Activated CD8-positive, alpha-beta T cell treated with anti-CD3 and anti-CD28 coated beads, Interleukin-2, amount 10 ng/mL, durations not matched to agents 7 days and 5 days (primary cell): Measurements from ENCODE around the gene YAE1. TPM values are rescaled to one million over a fixed set of nuclear protein-coding genes. Genes with fewer than 3 reads are reported as not detected.
A peak's percentile ranks its signal among the peaks of the same experiment; 100 is the strongest.

Experiments used
- ATAC-seq: fragments of 150-1000 bp; cut with Tn5 transposase; one replicate; pipeline ENCODE4 v1.10.0; 2021; ENCODE audit warnings: moderate library complexity
- CTCF ChIA-PET: fragments of 350-600 bp; sonication (Branson Sonifier 250); formaldehyde crosslinking; loops from one replicate; lab custom pipeline; 2021; ENCODE audit warnings: antibody characterized with exemption; lab: Charles Lee
- POLR2A ChIA-PET: fragments of 350-600 bp; sonication (Branson Sonifier 250); formaldehyde crosslinking; loops from one replicate; lab custom pipeline; 2021; ENCODE audit warnings: antibody characterized with exemption; lab: Charles Lee
- DNase-seq: peaks from one replicate; pipeline ENCODE4 v3.0.0-alpha.2; 2020
- H3K27ac Mint-ChIP-seq: one replicate; pipeline ENCODE4 v1.8.0; 2021; ENCODE audit warnings: mild to moderate bottlenecking, mixed read lengths
- H3K27me3 Mint-ChIP-seq: one replicate; pipeline ENCODE4 v1.8.0; 2021; ENCODE audit warnings: low read depth, mixed read lengths
- H3K36me3 Mint-ChIP-seq: one replicate; pipeline ENCODE4 v1.8.0; 2021; ENCODE audit warnings: low read depth, mixed read lengths
- H3K4me1 Mint-ChIP-seq: one replicate; pipeline ENCODE4 v1.8.0; 2021; ENCODE audit warnings: low read depth, mixed read lengths
- H3K4me3 Mint-ChIP-seq: one replicate; pipeline ENCODE4 v1.8.0; 2021; ENCODE audit warnings: mild to moderate bottlenecking, mixed read lengths
- H3K9me3 Mint-ChIP-seq: one replicate; pipeline ENCODE4 v1.8.0; 2022; ENCODE audit warnings: mixed read lengths; ENCODE audit not compliant: insufficient read depth
- total RNA-seq, 2 experiments: library from RNA; stranded (reverse); gene quantifications; one replicate each; pipeline ENCODE4 v1.2.3, GENCODE V29; 2021

YAE1 gene
- total RNA-seq, 2 experiments from 2014 or later: 10.4 to 10.7 TPM

GRCh38 chr7:39609113-39609934, 43.1 kb downstream of the YAE1 start:
- POLR2A ChIA-PET: interaction anchor here (0.6 to 2.3 kb wide), 2 partner anchors 14 to 409 kb away, joined by 3 to 12 read pairs; partner anchors contain the start of gene RALA
- Mint-ChIP-seq H3K4me3 (peak overlapping the region; percentile 35), H3K4me1 (peaks cover 48% of the 10 kb centered on the region), H3K9me3 (no peaks in the 10 kb centered on the region), H3K27me3 (peaks cover 8% of the 10 kb centered on the region), H3K27ac (no peak overlapping the region), H3K36me3 (peaks cover 7% of the 10 kb centered on the region)
- DNase-seq (no peak), ATAC-seq (peak; percentile 72)
- CTCF ChIA-PET: interaction anchor here (1.1 to 2.3 kb wide), 3 partner anchors 20 to 132 kb away, joined by 4 to 8 read pairs (median 4); no protein-coding TSS in a partner anchor

- ChIA-PET POLR2A (interaction anchor here (0.5 to 2.3 kb wide), 3 partner anchors 13 to 409 kb away, joined by 3 to 12 read pairs (median 3); partner anchors contain the start of gene RALA), CTCF (interaction anchor here (2.3 kb wide), 1 partner anchor 29 kb away, joined by 8 read pairs; no protein-coding TSS in a partner anchor)
- DNase-seq (no peak), ATAC-seq (no peak)
- H3K9me3 Mint-ChIP-seq: no peaks in the 10 kb centered on the region
- H3K4me1 Mint-ChIP-seq: peaks cover 44% of the 10 kb centered on the region
- H3K4me3 Mint-ChIP-seq: peak overlapping the region; percentile 35
- H3K27me3 Mint-ChIP-seq: peaks cover 8% of the 10 kb centered on the region
- peaks cover 7% of the 10 kb centered on the region for H3K36me3 Mint-ChIP-seq
- H3K27ac Mint-ChIP-seq: no peak overlapping the region
These were observed 43.7 kb downstream of the YAE1 start for GRCh38 chr7:39609935-39610263.

GRCh38 chr7:39613577-39613976, 47.4 kb downstream of the YAE1 start:
- POLR2A ChIA-PET: interaction anchor here (1.7 kb wide), 1 partner anchor 10 kb away, joined by 5 read pairs; the partner anchor contains the start of gene RALA
- DNase-seq: no peak
- peaks cover 16% of the 10 kb centered on the region for H3K4me1 Mint-ChIP-seq
- no peak for ATAC-seq
- H3K4me3 Mint-ChIP-seq: no peak overlapping the region
- H3K27me3 Mint-ChIP-seq: peaks cover 20% of the 10 kb centered on the region
- H3K36me3 Mint-ChIP-seq: no peaks in the 10 kb centered on the region
- H3K9me3 Mint-ChIP-seq: no peaks in the 10 kb centered on the region
- CTCF ChIA-PET: interaction anchor here (1.1 to 1.8 kb wide), 2 partner anchors 24 to 1278 kb away, joined by 3 to 6 read pairs; no protein-coding TSS in a partner anchor
- H3K27ac Mint-ChIP-seq: no peak overlapping the region

GRCh38 chr7:39614299-39614698, 48.1 kb downstream of the YAE1 start:
- H3K27ac Mint-ChIP-seq: no peak overlapping the region
- POLR2A ChIA-PET: interaction anchor here (1.7 kb wide), 1 partner anchor 9 kb away, joined by 5 read pairs; the partner anchor contains the start of gene RALA

GRCh38 chr7:39615350-39615975, 49.3 kb downstream of the YAE1 start:
- CTCF ChIA-PET: interaction anchor here (0.9 to 1.5 kb wide), 3 partner anchors 8 to 130 kb away, joined by 3 read pairs; partner anchors contain the start of gene RALA
- POLR2A ChIA-PET: interaction anchor here (1.7 kb wide), 1 partner anchor 8 kb away, joined by 5 read pairs; the partner anchor contains the start of gene RALA
- peaks cover 16% of the 10 kb centered on the region for H3K27me3 Mint-ChIP-seq
- DNase-seq (no peak), ATAC-seq (no peak)
- no peak overlapping the region for H3K27ac Mint-ChIP-seq
- no peaks in the 10 kb centered on the region for H3K9me3 Mint-ChIP-seq
- no peaks in the 10 kb centered on the region for H3K4me1 Mint-ChIP-seq
- peaks cover under 1% of the 10 kb centered on the region for H3K36me3 Mint-ChIP-seq
- no peak overlapping the region for H3K4me3 Mint-ChIP-seq

More at GRCh38 chr7:39614299-39614698, 48.1 kb downstream of the YAE1 start:
- no peak for DNase-seq
- Mint-ChIP-seq H3K36me3 (no peaks in the 10 kb centered on the region), H3K4me3 (no peak overlapping the region), H3K9me3 (no peaks in the 10 kb centered on the region), H3K4me1 (peaks cover 10% of the 10 kb centered on the region), H3K27me3 (peaks cover 19% of the 10 kb centered on the region)
- ATAC-seq: no peak
- CTCF ChIA-PET: interaction anchor here (1.1 to 1.8 kb wide), 2 partner anchors 25 to 1279 kb away, joined by 3 to 6 read pairs; no protein-coding TSS in a partner anchor

- Mint-ChIP-seq H3K27ac (no peak overlapping the region), H3K27me3 (peaks cover 16% of the 10 kb centered on the region), H3K4me3 (no peak overlapping the region), H3K4me1 (no peaks in the 10 kb centered on the region), H3K9me3 (no peaks in the 10 kb centered on the region), H3K36me3 (peaks cover 2% of the 10 kb centered on the region)
- DNase-seq (no peak), ATAC-seq (no peak)
- POLR2A ChIA-PET: no interaction called here
- CTCF ChIA-PET: interaction anchor here (0.8 to 1.5 kb wide), 5 partner anchors 8 to 130 kb away, joined by 3 read pairs; partner anchors contain the start of gene RALA
These were observed 49.9 kb downstream of the YAE1 start for GRCh38 chr7:39616138-39616537.

GRCh38 chr7:39617005-39617404, 50.8 kb downstream of the YAE1 start:
- Mint-ChIP-seq H3K27ac (no peak overlapping the region), H3K9me3 (no peaks in the 10 kb centered on the region), H3K36me3 (peaks cover 4% of the 10 kb centered on the region), H3K4me1 (peaks cover 4% of the 10 kb centered on the region), H3K27me3 (peaks cover 16% of the 10 kb centered on the region), H3K4me3 (no peak overlapping the region)
- ATAC-seq (no peak), DNase-seq (no peak)
- ChIA-PET CTCF (interaction anchor here (1.0 to 1.7 kb wide), 2 partner anchors 10 to 37 kb away, joined by 3 to 6 read pairs; no protein-coding TSS in a partner anchor), POLR2A (no interaction called here)

GRCh38 chr7:39618868-39619267, 52.7 kb downstream of the YAE1 start:
- POLR2A ChIA-PET: no interaction called here
- CTCF ChIA-PET: interaction anchor here (1.3 to 1.7 kb wide), 2 partner anchors 39 to 114 kb away, joined by 3 to 6 read pairs; no protein-coding TSS in a partner anchor

GRCh38 chr7:39620486-39620885, 54.3 kb downstream of the YAE1 start:
- no peak for DNase-seq
- H3K27me3 Mint-ChIP-seq: peaks cover 12% of the 10 kb centered on the region
- no peak for ATAC-seq
- peaks cover 20% of the 10 kb centered on the region for H3K36me3 Mint-ChIP-seq
- CTCF ChIA-PET: interaction anchor here (1.2 to 5.5 kb wide), 3 partner anchors 40 to 432 kb away, joined by 3 to 71 read pairs (median 3); no protein-coding TSS in a partner anchor
- H3K27ac Mint-ChIP-seq: no peak overlapping the region
- POLR2A ChIA-PET: no interaction called here
- peaks cover 27% of the 10 kb centered on the region for H3K4me1 Mint-ChIP-seq
- H3K4me3 Mint-ChIP-seq: no peak overlapping the region
- H3K9me3 Mint-ChIP-seq: no peaks in the 10 kb centered on the region

More at GRCh38 chr7:39618868-39619267, 52.7 kb downstream of the YAE1 start:
- Mint-ChIP-seq H3K4me3 (no peak overlapping the region), H3K9me3 (no peaks in the 10 kb centered on the region), H3K4me1 (peaks cover 12% of the 10 kb centered on the region), H3K27me3 (peaks cover 16% of the 10 kb centered on the region), H3K36me3 (peaks cover 11% of the 10 kb centered on the region), H3K27ac (no peak overlapping the region)
- no peak for DNase-seq
- ATAC-seq: no peak

GRCh38 chr7:39621261-39621660, 55.1 kb downstream of the YAE1 start:
- Mint-ChIP-seq H3K9me3 (no peaks in the 10 kb centered on the region), H3K4me3 (no peak overlapping the region), H3K27me3 (peaks cover 5% of the 10 kb centered on the region), H3K36me3 (peaks cover 22% of the 10 kb centered on the region), H3K27ac (no peak overlapping the region), H3K4me1 (peaks cover 33% of the 10 kb centered on the region)
- ATAC-seq (no peak), DNase-seq (no peak)
- ChIA-PET POLR2A (interaction anchor here (2.6 kb wide), 1 partner anchor 32 kb away, joined by 10 read pairs; no protein-coding TSS in a partner anchor), CTCF (interaction anchor here (1.0 to 5.5 kb wide), 5 partner anchors 15 to 431 kb away, joined by 3 to 71 read pairs (median 3); no protein-coding TSS in a partner anchor)
